ENCODE measurements around the gene LMO7. TPM values are rescaled to one million over a fixed set of nuclear protein-coding genes. Genes with fewer than 3 reads are reported as not detected.

The LMO7 gene
- total and polyA plus RNA-seq, 2 of the 4 experiments (the other 2 are of a cell fraction), result 266 to 367 TPM

DNA sequence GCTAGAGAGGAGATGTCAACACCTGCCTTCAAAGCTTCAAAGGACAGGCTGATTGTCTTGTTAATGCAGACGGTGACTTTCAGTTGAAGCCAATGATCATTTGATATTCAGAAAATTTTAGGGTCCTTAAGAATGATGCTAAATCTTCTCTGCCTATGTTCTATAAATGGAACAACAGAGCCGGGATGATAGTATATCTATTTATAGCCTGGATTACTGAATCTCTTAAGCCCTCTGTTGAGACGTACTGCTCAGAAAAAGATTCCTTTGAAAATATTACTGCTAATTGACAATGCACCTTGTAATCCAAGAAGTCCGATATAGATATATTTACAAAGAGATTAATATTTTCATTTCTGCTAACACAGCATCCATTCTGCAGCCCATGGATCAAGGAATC is 35.8 kb upstream of the LMO7 start:
- CTCF ChIA-PET, result no interaction called here
- no TSS peak for BruUV-seq (replicated peaks)
- TF ChIP-seq USF2 (IDR thresholded peaks at IDR 0.05; ENCODE audit: low read depth, low read length), result no peak
- TF ChIP-seq BHLHE40 (IDR thresholded peaks at IDR 0.05; ENCODE audit: low read depth, low read length), result no peak
- no peak for TF ChIP-seq RCOR1 (IDR thresholded peaks at IDR 0.05; ENCODE audit: insufficient replicate concordance, low read length)
- no peak for TF ChIP-seq NFE2L2 (IDR thresholded peaks at IDR 0.05; ENCODE audit: low read depth, low read length)
- TF ChIP-seq POLR2A (IDR thresholded peaks at IDR 0.05; ENCODE audit: low read depth, low read length), result no peak
- TF ChIP-seq RAD21 (IDR thresholded peaks at IDR 0.05; ENCODE audit: low read length), result no peak
- no peak for TF ChIP-seq ELK1 (IDR thresholded peaks at IDR 0.05; ENCODE audit: borderline replicate concordance, low read depth, low read length)
- TF ChIP-seq MAFK (IDR thresholded peaks at IDR 0.05; ENCODE audit: low read depth, low read length), result no peak
- no peak for TF ChIP-seq RFX5 (IDR thresholded peaks at IDR 0.05; ENCODE audit: low read depth, low read length)
- TF ChIP-seq FOS (IDR thresholded peaks at IDR 0.05; ENCODE audit: low read depth, low read length), result no peak
- no peak for TF ChIP-seq MAZ (IDR thresholded peaks at IDR 0.05; ENCODE audit: borderline replicate concordance, low read depth, low read length)
- no peak for TF ChIP-seq MXI1 (IDR thresholded peaks at IDR 0.05; ENCODE audit: borderline replicate concordance, low read depth, low read length)
- TF ChIP-seq CEBPB (IDR thresholded peaks at IDR 0.05; ENCODE audit: low read depth, low read length), result no peak
- TF ChIP-seq CHD1 (IDR thresholded peaks at IDR 0.05; ENCODE audit: low read depth, low read length), result no peak
- TF ChIP-seq SMC3 (IDR thresholded peaks at IDR 0.05; ENCODE audit: low read depth, low read length), result no peak
- TF ChIP-seq CTCF (conservative IDR thresholded peaks at IDR 0.05; ENCODE audit: low read depth, low read length), result no peak
- Histone ChIP-seq H4K91ac (ENCODE audit: insufficient read depth, low read depth, low read length) (no peak overlapping the region), H3K23ac (ENCODE audit: low read depth, low read length) (no peak overlapping the region), H2BK5ac (ENCODE audit: low read depth, low read length, poor library complexity, severe bottlenecking) (no peak overlapping the region), H3K56ac (ENCODE audit: extremely low read depth, insufficient read depth, low read length) (no peak overlapping the region), H2AK9ac (replicated peaks; ENCODE audit: low read depth, low read length, poor library complexity) (no peak overlapping the region), H3K9me3 (ENCODE audit: control insufficient read depth, insufficient read depth, low read length) (no peaks in the 10 kb centered on the region), H3K14ac (replicated peaks; ENCODE audit: low read depth, low read length) (no peak overlapping the region; the same call in 1 of the 2 replicates), H2BK20ac (ENCODE audit: low read depth, low read length) (no peak overlapping the region), H3K18ac (ENCODE audit: low read depth, low read length) (no peak overlapping the region), H4K8ac (ENCODE audit: low read depth in 2 of 2, low read length in 2 of 2) (no peak overlapping the region), H2BK15ac (ENCODE audit: low read depth, low read length) (no peak overlapping the region), H3K36me3 (ENCODE audit: control insufficient read depth, insufficient read depth, low read length) (peaks cover 4% of the 10 kb centered on the region; the same call in 1 of the 2 replicates), H3K4me1 (ENCODE audit: control insufficient read depth, insufficient read depth, low read length) (no peaks in the 10 kb centered on the region), H3K4me2 (ENCODE audit: low read depth, low read length) (no peak overlapping the region), H3K4ac (ENCODE audit: low read depth, low read length) (no peak overlapping the region), H3K9me1 (ENCODE audit: insufficient read depth, low read length) (no peaks in the 10 kb centered on the region), H4K5ac (ENCODE audit: low read depth, low read length) (no peak overlapping the region), H3K27ac (ENCODE audit: insufficient read depth, low read length) (no peak overlapping the region), H3K9ac (ENCODE audit: low read depth, low read length) (no peak overlapping the region), H2BK120ac (ENCODE audit: low read depth, low read length) (no peak overlapping the region), H4K20me1 (ENCODE audit: insufficient read depth, low read length) (no peaks in the 10 kb centered on the region), H2AK5ac (ENCODE audit: low read depth, low read length) (no peak overlapping the region), H3K79me1 (ENCODE audit: low read depth in 1 of 2, low read length in 2 of 2) (peaks cover 0 to 8% of the 10 kb centered on the region in 2 experiments; a peak in 3 of 4 replicates), H3K27me3 (ENCODE audit: control insufficient read depth, insufficient read depth, low read length) (no peaks in the 10 kb centered on the region), H2AFZ (replicated peaks; ENCODE audit: low read length, poor library complexity) (no peak overlapping the region), H3K4me3 (ENCODE audit: insufficient read depth, low read depth, low read length) (no peak overlapping the region)
- no CpG with 5 or more reads among the region's 4 CpGs for WGBS, 2 experiments (ENCODE audit: extremely low coverage in 2 of 2, insufficient read length in 1 of 2)
- POLR2A ChIA-PET (ENCODE audit: unreplicated experiment), result no interaction called here
- in situ Hi-C loops (cut with MboI; ENCODE audit: low sequenced_read_pairs), result no loop called here
- intact Hi-C loops (cut with micrococcal nuclease), result no loop called here
- dilution Hi-C loops (cut with HindIII; ENCODE audit: low sequenced_read_pairs, unreplicated experiment), result no loop called here
- no peak for ATAC-seq (ENCODE audit: low read depth)
- DNase-seq, result no peak
